Measurements from ENCODE around the gene PHACTR1. TPM values are rescaled to one million over a fixed set of nuclear protein-coding genes. Genes with fewer than 3 reads are reported as not detected.

The PHACTR1 gene
- total RNA-seq, 4 donors from 2014 or later, result 2.0 to 8.3 (median 4.5) TPM

DNA sequence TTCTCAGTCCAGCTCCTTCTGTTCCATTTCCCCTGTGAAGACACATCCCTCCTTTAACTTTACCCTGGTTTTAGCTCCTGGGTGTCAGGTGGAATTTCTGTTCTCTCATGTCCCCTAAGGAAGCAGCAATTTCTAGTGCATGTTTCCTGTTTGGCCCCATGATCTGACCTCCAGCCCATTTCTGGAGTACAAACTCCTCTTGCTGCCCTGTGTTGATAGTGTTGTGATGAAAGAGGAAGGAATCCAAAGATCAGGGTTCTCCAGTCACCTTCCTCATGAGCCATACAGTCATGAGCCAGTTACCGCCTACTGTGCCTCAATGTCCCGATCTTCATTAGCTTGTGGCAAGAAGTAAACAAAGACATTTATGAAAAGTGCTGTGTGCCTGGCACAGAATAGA lies 97.4 kb downstream of the PHACTR1 start:
- no peaks in the 10 kb centered on the region for H3K36me3 ChIP-seq
- no peak overlapping the region for H3K27ac ChIP-seq
- DNase-seq, result no peak
- intact Hi-C loops (cut with DNase I; ENCODE audit: low total_unique reads), result no loop called here
- no peak overlapping the region for H3K4me3 ChIP-seq
- no peaks in the 10 kb centered on the region for H3K4me1 ChIP-seq
- no peaks in the 10 kb centered on the region for H3K27me3 ChIP-seq
- no peak for TF ChIP-seq POLR2A (IDR thresholded peaks at IDR 0.05)
- TF ChIP-seq, protein P1, sequence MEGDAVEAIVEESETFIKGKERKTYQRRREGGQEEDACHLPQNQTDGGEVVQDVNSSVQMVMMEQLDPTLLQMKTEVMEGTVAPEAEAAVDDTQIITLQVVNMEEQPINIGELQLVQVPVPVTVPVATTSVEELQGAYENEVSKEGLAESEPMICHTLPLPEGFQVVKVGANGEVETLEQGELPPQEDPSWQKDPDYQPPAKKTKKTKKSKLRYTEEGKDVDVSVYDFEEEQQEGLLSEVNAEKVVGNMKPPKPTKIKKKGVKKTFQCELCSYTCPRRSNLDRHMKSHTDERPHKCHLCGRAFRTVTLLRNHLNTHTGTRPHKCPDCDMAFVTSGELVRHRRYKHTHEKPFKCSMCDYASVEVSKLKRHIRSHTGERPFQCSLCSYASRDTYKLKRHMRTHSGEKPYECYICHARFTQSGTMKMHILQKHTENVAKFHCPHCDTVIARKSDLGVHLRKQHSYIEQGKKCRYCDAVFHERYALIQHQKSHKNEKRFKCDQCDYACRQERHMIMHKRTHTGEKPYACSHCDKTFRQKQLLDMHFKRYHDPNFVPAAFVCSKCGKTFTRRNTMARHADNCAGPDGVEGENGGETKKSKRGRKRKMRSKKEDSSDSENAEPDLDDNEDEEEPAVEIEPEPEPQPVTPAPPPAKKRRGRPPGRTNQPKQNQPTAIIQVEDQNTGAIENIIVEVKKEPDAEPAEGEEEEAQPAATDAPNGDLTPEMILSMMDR (IDR thresholded peaks at IDR 0.05), result no peak
- H3K9me3 ChIP-seq, result no peaks in the 10 kb centered on the region

DNA sequence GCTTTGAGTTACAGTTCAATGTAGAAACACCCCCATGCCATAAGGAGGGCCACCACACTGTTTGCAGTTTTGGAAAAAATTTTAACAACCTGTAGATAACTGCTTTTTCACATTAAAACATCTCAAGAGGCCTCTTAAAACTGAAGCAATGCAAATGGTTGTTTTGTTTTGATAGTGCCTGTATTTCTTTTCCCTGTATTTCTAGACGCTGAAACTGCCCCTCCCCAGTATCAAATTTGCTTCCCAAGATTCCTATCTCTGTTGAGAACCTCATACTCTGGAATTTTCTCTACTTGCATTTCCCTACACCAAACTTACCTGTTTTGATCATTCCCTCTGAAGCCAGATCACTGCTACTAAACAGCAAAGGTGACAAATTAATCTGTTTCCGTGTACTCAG lies 98.5 kb downstream of the PHACTR1 start:
- no peaks in the 10 kb centered on the region for H3K27me3 ChIP-seq
- TF ChIP-seq POLR2A (IDR thresholded peaks at IDR 0.05), result no peak
- TF ChIP-seq, protein P1 (IDR thresholded peaks at IDR 0.05), result no peak
- no peaks in the 10 kb centered on the region for H3K36me3 ChIP-seq
- no peak overlapping the region for H3K27ac ChIP-seq
- DNase-seq, result no peak
- H3K4me3 ChIP-seq, result no peak overlapping the region
- intact Hi-C loops (cut with DNase I; ENCODE audit: low total_unique reads), result no loop called here
- H3K9me3 ChIP-seq, result no peaks in the 10 kb centered on the region
- no peaks in the 10 kb centered on the region for H3K4me1 ChIP-seq

DNA sequence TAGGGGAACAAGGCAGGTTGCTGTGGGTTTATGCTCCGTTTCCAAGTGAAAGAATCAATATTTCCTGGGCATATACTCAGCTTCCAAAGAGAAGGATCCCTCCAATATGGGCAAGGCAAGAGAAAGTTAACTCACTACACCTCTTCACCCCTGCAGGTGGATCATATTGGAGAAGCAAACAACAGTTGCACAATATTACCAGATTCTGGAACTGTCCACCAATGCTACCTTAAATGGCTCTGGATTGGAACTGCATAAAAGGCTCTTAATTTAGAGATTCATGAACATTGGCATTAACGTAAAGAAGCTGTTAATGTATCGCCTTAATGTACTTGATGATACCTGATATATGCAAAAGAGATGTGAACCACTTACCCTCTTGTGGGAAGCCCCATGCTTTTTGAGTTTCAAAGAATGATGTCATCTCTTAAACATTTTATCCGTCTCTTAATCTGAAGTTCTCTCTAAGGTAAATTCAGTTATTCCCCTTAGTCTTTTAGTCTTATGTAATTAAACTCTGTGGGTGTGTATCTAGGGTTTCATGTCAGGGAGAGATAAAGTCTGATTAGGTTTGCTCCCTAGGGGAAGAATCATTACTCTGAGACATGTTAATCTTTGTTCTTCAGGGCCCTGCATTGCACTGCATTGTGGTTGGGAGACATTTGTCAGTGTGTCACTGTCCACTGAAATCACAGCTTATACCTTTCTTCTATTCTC lies 99.5 kb downstream of the PHACTR1 start:
- Histone ChIP-seq H3K27ac (no peak overlapping the region), H3K36me3 (no peaks in the 10 kb centered on the region), H3K9me3 (no peaks in the 10 kb centered on the region), H3K27me3 (peaks cover 0 to 4% of the 10 kb centered on the region in 2 donors), H3K4me1 (no peaks in the 10 kb centered on the region), H3K4me3 (no peak overlapping the region)
- TF ChIP-seq, protein P1 (IDR thresholded peaks at IDR 0.05), result no peak
- TF ChIP-seq POLR2A (IDR thresholded peaks at IDR 0.05), result no peak
- intact Hi-C loops (cut with DNase I; ENCODE audit: low total_unique reads), result no loop called here
- no peak for DNase-seq

DNA sequence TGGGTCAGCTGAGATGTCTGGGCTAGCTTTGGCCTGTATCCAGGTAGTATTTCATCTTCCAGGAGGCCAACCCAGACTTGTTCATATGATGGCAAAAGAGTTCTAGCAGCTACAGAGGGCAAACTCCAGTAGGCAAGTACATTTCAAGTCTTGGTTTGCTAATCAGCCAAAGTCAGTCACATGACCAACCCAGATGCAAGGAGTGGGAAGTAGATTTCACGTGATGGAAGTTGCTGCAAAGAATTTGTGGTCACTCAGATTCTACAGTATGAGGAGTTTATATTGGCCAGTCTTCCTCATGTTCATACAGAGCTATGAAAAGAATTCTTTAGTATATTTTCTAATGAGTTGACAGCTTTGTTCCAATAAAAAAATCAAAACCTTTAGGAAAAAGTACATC lies 101.8 kb downstream of the PHACTR1 start:
- intact Hi-C loops (cut with DNase I; ENCODE audit: low total_unique reads), result no loop called here
- no peak overlapping the region for H3K4me3 ChIP-seq
- no peak overlapping the region for H3K27ac ChIP-seq
- no peak for DNase-seq
- H3K9me3 ChIP-seq, result no peaks in the 10 kb centered on the region
- H3K27me3 ChIP-seq, result peaks cover 0 to 4% of the 10 kb centered on the region in 2 donors
- H3K4me1 ChIP-seq, result no peaks in the 10 kb centered on the region
- TF ChIP-seq, protein P1 (IDR thresholded peaks at IDR 0.05), result no peak
- no peak for TF ChIP-seq POLR2A (IDR thresholded peaks at IDR 0.05)
- no peaks in the 10 kb centered on the region for H3K36me3 ChIP-seq

DNA sequence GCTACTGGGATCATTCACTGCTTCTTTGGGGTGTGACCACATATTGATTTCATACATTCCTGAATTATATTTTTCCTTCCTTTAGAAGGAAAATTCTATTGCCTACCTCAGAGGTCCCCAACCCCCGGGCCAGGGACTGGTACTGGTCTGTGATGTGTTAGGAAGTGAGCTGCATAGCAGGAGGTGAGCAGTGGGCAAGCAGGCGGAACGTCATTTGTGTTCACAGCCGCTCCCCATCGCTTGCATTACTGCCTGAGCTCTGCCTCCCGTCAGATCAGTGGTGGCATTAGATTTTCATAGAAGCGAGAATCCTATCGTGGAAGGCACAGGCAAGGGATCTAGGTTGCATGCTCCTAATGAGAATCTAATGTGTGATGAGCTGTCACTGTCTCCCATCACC lies 107.3 kb downstream of the PHACTR1 start:
- TF ChIP-seq, protein P1 (IDR thresholded peaks at IDR 0.05), result no peak
- TF ChIP-seq POLR2A (IDR thresholded peaks at IDR 0.05), result no peak
- Histone ChIP-seq H3K4me3 (no peak overlapping the region), H3K27ac (no peak overlapping the region), H3K4me1 (no peaks in the 10 kb centered on the region), H3K36me3 (no peaks in the 10 kb centered on the region), H3K27me3 (peaks cover 0 to 4% of the 10 kb centered on the region in 2 donors), H3K9me3 (no peaks in the 10 kb centered on the region)
- intact Hi-C loops (cut with DNase I; ENCODE audit: low total_unique reads), result no loop called here
- no peak for DNase-seq
